CD4-positive, alpha-beta T cell treated with Interferon gamma for 1 hour (primary cell): ENCODE results near the gene PROZ.
A peak's percentile ranks its signal among the peaks of the same experiment; 100 is the strongest.

Experiments
- DNase-seq: peaks from one replicate; pipeline ENCODE4 v3.0.0-alpha.2; 2020

Gene PROZ

DNA sequence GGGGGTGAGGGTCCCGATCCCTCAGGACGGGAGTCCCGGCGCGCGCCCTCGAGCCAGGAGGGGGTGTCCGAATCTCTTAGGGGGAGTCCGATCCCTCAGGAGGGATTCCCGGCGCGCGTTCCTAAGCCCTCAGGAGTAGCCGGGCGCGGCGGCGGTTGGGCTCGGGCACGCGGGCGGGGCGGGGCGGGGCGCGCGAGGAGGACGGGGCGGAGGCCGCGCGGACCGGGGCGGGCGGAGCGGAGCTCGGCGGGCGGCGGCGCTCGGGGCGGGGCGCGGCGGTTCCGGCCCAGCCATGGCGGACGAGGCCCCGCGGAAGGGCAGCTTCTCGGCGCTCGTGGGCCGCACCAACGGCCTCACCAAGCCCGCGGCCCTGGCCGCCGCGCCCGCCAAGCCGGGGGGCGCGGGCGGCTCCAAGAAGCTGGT, 50.9 kb downstream of the PROZ start, which contains the start of gene CUL4A:
TSS of gene CUL4A (plus strand) at position 278 of the 423 bp plus-strand sequence. CDS start at position 293, 15 bp downstream.
- DNase-seq, result peak; percentile 66

GRCh38 chr13:113209759-113210421, 51.4 kb downstream of the PROZ start:
- DNase-seq, result peak; percentile 78

- DNase-seq, result no peak
Observed at GRCh38 chr13:113210833-113211232, 52.4 kb downstream of the PROZ start.

GRCh38 chr13:113211774-113212173, 53.3 kb downstream of the PROZ start:
- no peak for DNase-seq

GRCh38 chr13:113216254-113217048, 58.0 kb downstream of the PROZ start:
- DNase-seq, result no peak

DNA sequence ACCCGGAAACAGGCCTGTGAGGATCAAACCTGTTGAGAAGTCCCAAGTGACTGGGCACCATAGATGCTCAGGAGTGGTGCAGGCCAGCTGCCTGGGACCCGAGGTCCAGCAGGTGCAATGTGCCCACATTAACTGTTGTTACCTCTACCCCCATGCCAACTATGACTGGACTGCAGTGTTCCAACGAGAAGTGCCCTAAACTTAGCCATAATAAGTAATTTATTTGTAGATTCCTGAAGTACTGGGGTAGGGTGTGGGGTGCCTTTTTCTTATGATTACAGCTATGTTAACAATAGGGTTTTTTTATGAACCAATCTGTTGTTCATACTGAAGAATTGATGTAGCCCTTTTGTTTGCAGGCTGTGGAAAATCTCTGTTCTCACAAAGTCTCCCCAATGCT, 60.1 kb downstream of the PROZ start:
- DNase-seq, result no peak

DNA sequence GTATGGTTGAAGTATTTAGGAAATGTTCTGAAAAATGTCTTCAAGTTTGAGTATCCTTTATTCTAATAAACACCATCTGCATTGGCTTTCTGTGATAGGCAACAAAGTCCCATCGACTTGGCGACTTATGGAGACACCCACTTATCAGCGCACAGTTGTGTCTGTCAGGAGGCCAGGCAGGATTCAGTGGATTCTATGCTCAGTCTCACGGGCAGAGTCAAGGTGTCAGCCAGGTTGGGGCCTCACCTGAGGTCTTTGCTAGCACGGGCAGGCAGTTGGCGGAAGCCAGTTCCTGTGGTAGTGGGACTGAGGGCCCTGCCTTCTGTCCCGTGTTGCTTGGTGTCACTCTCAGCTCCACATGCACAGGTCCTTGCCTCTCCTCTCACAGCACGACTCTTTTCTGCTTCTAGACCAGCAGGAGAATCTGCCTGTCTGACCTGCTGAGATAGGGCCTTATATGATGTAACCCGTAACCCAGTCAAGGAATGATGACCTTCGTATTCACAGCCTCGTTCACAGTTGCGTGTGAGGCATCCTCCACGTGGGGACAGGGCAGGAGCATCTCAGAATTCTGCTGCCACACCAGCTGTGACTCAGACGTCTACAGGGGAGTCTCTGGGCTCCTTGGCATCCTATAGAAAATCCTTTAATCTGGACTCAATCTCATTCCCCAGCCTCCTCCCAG, 61.0 kb downstream of the PROZ start:
- no peak for DNase-seq

DNA sequence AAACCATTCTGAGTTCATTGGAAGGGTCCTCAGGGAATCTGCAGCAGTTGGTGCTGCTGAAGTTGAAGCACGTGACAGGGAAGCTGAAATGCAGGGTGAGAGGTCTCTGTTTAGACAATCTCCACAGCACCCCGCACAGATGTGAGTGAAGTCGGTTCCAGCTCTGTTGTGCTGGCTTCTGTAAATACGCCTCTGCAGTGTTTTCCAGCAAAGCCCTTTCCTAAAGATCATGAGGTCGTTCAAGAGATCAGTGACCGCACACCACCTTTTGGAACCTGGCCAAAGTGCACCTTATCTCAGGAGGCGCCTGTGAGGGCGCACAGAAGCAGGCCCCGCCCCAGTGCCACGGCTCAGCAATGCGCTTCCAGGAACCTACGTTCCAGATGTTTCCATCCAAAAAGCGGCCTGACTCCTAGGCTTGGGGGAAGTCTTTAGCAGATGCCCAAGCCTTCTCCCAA, 61.7 kb downstream of the PROZ start:
- DNase-seq, result no peak

DNA sequence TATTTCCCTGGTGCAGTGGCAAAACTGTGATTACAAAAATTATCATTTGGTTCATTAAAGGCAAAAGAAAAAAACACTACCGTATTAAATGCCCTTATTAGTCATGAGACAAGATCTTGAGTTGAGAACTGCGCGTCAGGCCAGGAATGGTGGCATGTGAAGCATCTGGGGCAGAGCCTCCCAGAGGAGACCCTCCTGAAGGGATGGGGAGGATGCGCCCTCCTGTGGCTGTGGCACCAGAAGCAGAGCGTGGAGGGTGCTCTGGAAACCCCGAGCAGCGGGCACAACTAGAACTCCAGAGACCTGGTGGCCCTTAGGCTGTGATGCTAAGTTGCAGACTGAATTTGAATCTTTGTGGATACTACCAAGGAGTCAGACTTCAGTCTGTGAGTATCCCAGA, 62.4 kb downstream of the PROZ start:
- DNase-seq, result no peak
